Astrocyte of the spinal cord (primary cell): ENCODE results near the gene DPYSL4.

ENCODE experiments used
- DNase-seq: peaks from one replicate; pipeline ENCODE4 v3.0.0; 2011; ENCODE audit warnings: low read depth, low spot score
- H3K4me3 ChIP-seq: 2 replicates; pipeline ENCODE4 v1.5.1; 2011; ENCODE audit warnings: low read depth, mild to moderate bottlenecking, low read length, moderate library complexity
- CTCF ChIP-seq: IDR thresholded peaks from 2 replicates; pipeline ENCODE4 v1.5.1; 2012; ENCODE audit warnings: low read depth, mild to moderate bottlenecking, low read length, inconsistent platforms
- in situ Hi-C: cut with HindIII; loops from 2 replicates; pipeline ENCODE4 v1.10.0; 2017; ENCODE audit warnings: low sequenced_read_pairs

Gene DPYSL4

GRCh38 chr10:132199854-132200311 lies 13.1 kb downstream of the DPYSL4 start:
- in situ Hi-C loops: no loop called here
- H3K4me3 ChIP-seq: no peak overlapping the region

GRCh38 chr10:132200344-132201110 lies 13.8 kb downstream of the DPYSL4 start:
- TF ChIP-seq CTCF: no peak
- DNase-seq: no peak
- H3K4me3 ChIP-seq: no peak overlapping the region
- in situ Hi-C loops: no loop called here

More at GRCh38 chr10:132199854-132200311, 13.1 kb downstream of the DPYSL4 start:
- TF ChIP-seq CTCF: no peak
- DNase-seq: no peak

GRCh38 chr10:132201111-132201969 lies 14.6 kb downstream of the DPYSL4 start:
- DNase-seq: no peak
- no peak for TF ChIP-seq CTCF
- in situ Hi-C loops: no loop called here
- H3K4me3 ChIP-seq: no peak overlapping the region

GRCh38 chr10:132202070-132202970 lies 15.6 kb downstream of the DPYSL4 start:
- TF ChIP-seq CTCF: no peak
- in situ Hi-C loops: no loop called here
- no peak for DNase-seq
- no peak overlapping the region for H3K4me3 ChIP-seq

GRCh38 chr10:132203256-132204077 lies 16.7 kb downstream of the DPYSL4 start:
- TF ChIP-seq CTCF: no peak
- no peak overlapping the region for H3K4me3 ChIP-seq
- no peak for DNase-seq
- in situ Hi-C loops: no loop called here
